ENCODE measurements around the gene GABRQ. TPM values are rescaled to one million over a fixed set of nuclear protein-coding genes. Genes with fewer than 3 reads are reported as not detected.

The GABRQ gene
- total and polyA plus RNA-seq, 2 of the 13 experiments (the other 11 are each of a cell fraction or from before 2014, with no cell fraction given), result not detected

GRCh38 chrX:152637649-152638442 is at the start of gene GABRQ (continued):
- TF ChIP-seq ZNF318 (CRISPR knock-in tag; IDR thresholded peaks at IDR 0.05), result no peak
- no peak for TF ChIP-seq SMARCE1 (IDR thresholded peaks at IDR 0.05; ENCODE audit: borderline replicate concordance)

GRCh38 chrX:152588206-152588605 is 49.5 kb upstream of the GABRQ start:
- Histone ChIP-seq H2AFZ (ENCODE audit: low read length) (no peak overlapping the region), H3K4me2 (ENCODE audit: low read depth, low read length) (no peak overlapping the region), H3K79me2 (ENCODE audit: insufficient read depth, low read length) (no peaks in the 10 kb centered on the region), H3K36me3 (replicated peaks in 1 of 2; ENCODE audit: control insufficient read depth in 1 of 2, insufficient read depth in 2 of 2, low read length in 2 of 2) (no peaks in the 10 kb centered on the region), H3K9me3 (ENCODE audit: low read length) (no peaks in the 10 kb centered on the region), H4K20me1 (ENCODE audit: insufficient read depth, low read length) (no peaks in the 10 kb centered on the region), H3K27ac (ENCODE audit: extremely low read length, insufficient read depth, low read length) (no peak overlapping the region), H3K27me3 (ENCODE audit: control insufficient read depth in 1 of 2, insufficient read depth in 2 of 2, low read length in 2 of 2) (no peaks in the 10 kb centered on the region), H3K4me1 (ENCODE audit: insufficient read depth, low read length) (no peaks in the 10 kb centered on the region), H3K9ac (ENCODE audit: insufficient read depth, low read depth, low read length) (no peak overlapping the region), H3K4me3 (replicated peaks in 1 of 3; ENCODE audit: insufficient read depth in 1 of 3, low read depth in 2 of 3, low read length in 3 of 3) (no peak overlapping the region)
- CTCF ChIA-PET (ENCODE audit: low intra/inter-chr PET ratio, low total read pairs), result no interaction called here
- DNase-seq (ENCODE audit: low spot score) (no peak), ATAC-seq (no peak), FAIRE-seq (no peak)
- in situ Hi-C loops (cut with HindIII; ENCODE audit: extremely low pct_ligation_motif_present, low pct_unique_long_range_greater_than_20kb) (no loop called here), intact Hi-C loops (cut with micrococcal nuclease; ENCODE audit: unreplicated experiment) (no loop called here)
- POLR2A ChIA-PET, result no interaction called here
- no TSS peak for BruUV-seq (replicated peaks)
- no peak for TF ChIP-seq STAG1 (CRISPR knock-in tag; IDR thresholded peaks at IDR 0.05)
- no peak for TF ChIP-seq FOSL1 (CRISPR knock-in tag; IDR thresholded peaks at IDR 0.05; ENCODE audit: borderline replicate concordance)
- TF ChIP-seq MYNN (CRISPR knock-in tag; IDR thresholded peaks at IDR 0.05; ENCODE audit: low read depth), result no peak
- no peak for TF ChIP-seq SNAPC5 (CRISPR knock-in tag; IDR thresholded peaks at IDR 0.05; ENCODE audit: borderline replicate concordance)
- TF ChIP-seq HNF4G (IDR thresholded peaks at IDR 0.05; ENCODE audit: borderline replicate concordance, low read depth, low read length), result no peak
- no peak for TF ChIP-seq HNF4G (CRISPR knock-in tag; IDR thresholded peaks at IDR 0.05; ENCODE audit: borderline replicate concordance, low read depth)
- no peak for TF ChIP-seq ZBTB21 (CRISPR knock-in tag; IDR thresholded peaks at IDR 0.05)
- no peak for TF ChIP-seq ZBTB3 (CRISPR knock-in tag; IDR thresholded peaks at IDR 0.05; ENCODE audit: borderline replicate concordance, low read depth)
- no peak for TF ChIP-seq HES4 (CRISPR knock-in tag; IDR thresholded peaks at IDR 0.05; ENCODE audit: borderline replicate concordance)
- TF ChIP-seq POGZ (CRISPR knock-in tag; IDR thresholded peaks at IDR 0.05), result no peak
- no peak for TF ChIP-seq MNT (IDR thresholded peaks at IDR 0.05)
